ENCODE measurements around the gene KCNH1.
A peak's percentile ranks its signal among the peaks of the same experiment; 100 is the strongest.

Gene KCNH1

GRCh38 chr1:210747890-210748289 lies 386.1 kb downstream of the KCNH1 start:
- Histone ChIP-seq H3K9me3 (ENCODE audit: control insufficient read depth, low read length) (no peaks in the 10 kb centered on the region), H3K36me3 (ENCODE audit: control insufficient read depth, insufficient read depth, low read length, severe bottlenecking) (no peaks in the 10 kb centered on the region), H3K9ac (ENCODE audit: low read length) (no peak overlapping the region), H3K4me3 (ENCODE audit: low read length) (no peak overlapping the region), H3K27me3 (replicated peaks; ENCODE audit: control insufficient read depth, insufficient read depth, low read length) (peaks cover 8% of the 10 kb centered on the region), H3K4me1 (ENCODE audit: control insufficient read depth, insufficient read depth, low read length) (no peaks in the 10 kb centered on the region)
- no peak for DNase-seq (ENCODE audit: low read depth)

DNA sequence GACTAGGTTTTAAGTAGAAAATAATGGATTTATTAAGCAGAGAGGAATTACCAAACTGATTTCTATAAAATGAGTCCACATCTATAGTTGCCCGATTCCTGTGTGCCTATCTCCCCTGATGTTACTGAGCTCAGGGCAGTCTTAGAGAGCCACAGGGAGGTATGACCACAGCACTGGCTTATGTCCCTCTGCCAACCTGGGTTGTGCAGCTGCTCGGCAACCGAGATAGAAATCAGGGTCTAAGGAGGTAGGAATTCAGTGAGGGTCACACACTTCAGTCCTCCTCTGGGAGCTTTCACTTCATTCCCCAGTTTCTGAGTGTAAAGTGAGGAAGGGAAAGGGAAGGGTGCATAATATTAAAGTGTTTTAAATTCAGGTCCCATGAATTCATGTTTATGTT lies 386.8 kb downstream of the KCNH1 start:
- Histone ChIP-seq H3K9me3 (ENCODE audit: control insufficient read depth, low read length) (no peaks in the 10 kb centered on the region), H3K9ac (ENCODE audit: low read length) (no peak overlapping the region), H3K4me1 (ENCODE audit: control insufficient read depth, insufficient read depth, low read length) (no peaks in the 10 kb centered on the region), H3K36me3 (ENCODE audit: control insufficient read depth, insufficient read depth, low read length, severe bottlenecking) (no peaks in the 10 kb centered on the region), H3K27me3 (replicated peaks; ENCODE audit: control insufficient read depth, insufficient read depth, low read length) (peaks cover 8% of the 10 kb centered on the region), H3K4me3 (ENCODE audit: low read length) (no peak overlapping the region)
- DNase-seq (ENCODE audit: low read depth), result no peak

GRCh38 chr1:210746024-210746731 lies 387.8 kb downstream of the KCNH1 start:
- peak; percentile 10 for DNase-seq (ENCODE audit: low read depth)
- no peaks in the 10 kb centered on the region for H3K36me3 ChIP-seq (ENCODE audit: control insufficient read depth, insufficient read depth, low read length, severe bottlenecking)
- H3K4me1 ChIP-seq (ENCODE audit: control insufficient read depth, insufficient read depth, low read length), result no peaks in the 10 kb centered on the region
- H3K4me3 ChIP-seq (ENCODE audit: low read length), result no peak overlapping the region
- H3K27me3 ChIP-seq (replicated peaks; ENCODE audit: control insufficient read depth, insufficient read depth, low read length), result peaks cover 8% of the 10 kb centered on the region
- H3K9ac ChIP-seq (ENCODE audit: low read length), result no peak overlapping the region
- H3K9me3 ChIP-seq (ENCODE audit: control insufficient read depth, low read length), result no peaks in the 10 kb centered on the region

DNA sequence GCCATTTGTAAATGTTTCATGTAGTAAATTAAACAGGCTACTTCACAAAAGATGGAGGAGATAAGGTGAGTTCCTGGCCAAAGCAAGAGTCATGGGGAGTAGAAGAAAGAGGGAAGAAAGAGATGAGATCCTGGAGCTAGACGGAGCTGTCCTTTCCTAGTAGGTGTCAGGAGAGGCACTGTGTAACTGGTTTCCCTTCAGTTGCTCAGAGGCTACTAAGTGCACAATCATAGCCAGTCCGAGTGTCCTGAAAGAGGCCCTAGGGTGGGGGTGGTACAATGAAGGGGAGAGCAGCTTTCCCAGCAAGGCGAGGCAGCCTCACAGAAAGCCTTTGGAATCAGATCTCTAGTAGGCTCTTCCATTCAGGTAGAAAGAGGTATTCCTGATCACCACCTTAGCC lies 390.9 kb downstream of the KCNH1 start:
- no peak overlapping the region for H3K9ac ChIP-seq (ENCODE audit: low read length)
- no peak overlapping the region for H3K4me3 ChIP-seq (ENCODE audit: low read length)
- no peaks in the 10 kb centered on the region for H3K9me3 ChIP-seq (ENCODE audit: control insufficient read depth, low read length)
- no peaks in the 10 kb centered on the region for H3K4me1 ChIP-seq (ENCODE audit: control insufficient read depth, insufficient read depth, low read length)
- no peaks in the 10 kb centered on the region for H3K36me3 ChIP-seq (ENCODE audit: control insufficient read depth, insufficient read depth, low read length, severe bottlenecking)
- peaks cover 4% of the 10 kb centered on the region for H3K27me3 ChIP-seq (replicated peaks; ENCODE audit: control insufficient read depth, insufficient read depth, low read length)
- DNase-seq (ENCODE audit: low read depth), result no peak

DNA sequence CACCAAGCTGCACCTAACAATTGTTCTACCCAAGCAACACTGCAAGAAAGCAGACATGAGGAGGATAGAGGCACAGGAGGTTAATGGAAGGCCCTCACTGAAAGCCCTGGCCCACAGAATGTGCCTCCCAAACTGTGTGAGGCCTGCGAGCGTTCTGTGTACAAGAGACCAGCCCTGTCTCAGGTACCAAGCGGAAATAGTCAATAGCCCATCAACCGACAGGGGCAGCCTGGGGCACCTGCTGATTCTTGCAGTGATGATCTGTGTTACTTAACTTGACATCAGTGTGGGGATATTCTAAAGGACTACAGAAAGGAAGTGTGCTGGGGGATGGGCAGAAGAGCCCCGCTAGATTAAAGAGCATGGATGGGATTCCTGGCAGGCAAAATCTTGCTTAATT lies 392.4 kb downstream of the KCNH1 start:
- Histone ChIP-seq H3K9ac (ENCODE audit: low read length) (no peak overlapping the region), H3K9me3 (ENCODE audit: control insufficient read depth, low read length) (no peaks in the 10 kb centered on the region), H3K4me3 (ENCODE audit: low read length) (no peak overlapping the region), H3K27me3 (replicated peaks; ENCODE audit: control insufficient read depth, insufficient read depth, low read length) (no peaks in the 10 kb centered on the region), H3K36me3 (ENCODE audit: control insufficient read depth, insufficient read depth, low read length, severe bottlenecking) (no peaks in the 10 kb centered on the region), H3K4me1 (ENCODE audit: control insufficient read depth, insufficient read depth, low read length) (no peaks in the 10 kb centered on the region)
- no peak for DNase-seq (ENCODE audit: low read depth)

- H3K9me3 ChIP-seq (ENCODE audit: control insufficient read depth, low read length), result no peaks in the 10 kb centered on the region
- DNase-seq (ENCODE audit: low read depth), result peak; percentile 17
- H3K36me3 ChIP-seq (ENCODE audit: control insufficient read depth, insufficient read depth, low read length, severe bottlenecking), result no peaks in the 10 kb centered on the region
- no peaks in the 10 kb centered on the region for H3K4me1 ChIP-seq (ENCODE audit: control insufficient read depth, insufficient read depth, low read length)
- H3K9ac ChIP-seq (ENCODE audit: low read length), result no peak overlapping the region
- no peak overlapping the region for H3K4me3 ChIP-seq (ENCODE audit: low read length)
- no peaks in the 10 kb centered on the region for H3K27me3 ChIP-seq (replicated peaks; ENCODE audit: control insufficient read depth, insufficient read depth, low read length)
Observed at GRCh38 chr1:210739627-210740026, 394.3 kb downstream of the KCNH1 start.

GRCh38 chr1:210738256-210738655 lies 395.7 kb downstream of the KCNH1 start:
- Histone ChIP-seq H3K9me3 (ENCODE audit: control insufficient read depth, low read length) (no peaks in the 10 kb centered on the region), H3K36me3 (ENCODE audit: control insufficient read depth, insufficient read depth, low read length, severe bottlenecking) (no peaks in the 10 kb centered on the region), H3K27me3 (replicated peaks; ENCODE audit: control insufficient read depth, insufficient read depth, low read length) (no peaks in the 10 kb centered on the region), H3K4me3 (ENCODE audit: low read length) (no peak overlapping the region), H3K4me1 (ENCODE audit: control insufficient read depth, insufficient read depth, low read length) (no peaks in the 10 kb centered on the region), H3K9ac (ENCODE audit: low read length) (no peak overlapping the region)
- DNase-seq (ENCODE audit: low read depth), result no peak

DNA sequence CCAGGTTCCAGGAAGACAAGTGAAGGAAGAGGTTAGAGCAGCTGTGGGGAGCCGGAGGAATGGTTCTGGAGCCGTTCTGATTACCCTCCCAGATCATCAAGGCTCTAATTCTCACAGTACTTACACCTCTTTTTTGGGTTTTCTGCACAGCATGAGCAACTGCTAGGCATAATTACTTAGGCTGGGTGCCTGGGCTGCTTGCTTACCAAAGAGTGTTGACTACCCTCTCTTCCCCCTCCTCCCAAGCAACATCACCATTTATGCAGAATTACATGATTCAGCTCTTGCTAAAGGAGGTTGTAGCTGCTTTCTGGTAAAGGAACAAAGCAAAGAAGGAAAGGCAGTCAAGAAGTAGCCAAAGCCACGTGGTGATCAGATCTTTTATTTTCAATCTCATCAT lies 397.2 kb downstream of the KCNH1 start:
- H3K4me3 ChIP-seq (ENCODE audit: low read length), result no peak overlapping the region
- H3K27me3 ChIP-seq (replicated peaks; ENCODE audit: control insufficient read depth, insufficient read depth, low read length), result no peaks in the 10 kb centered on the region
- H3K36me3 ChIP-seq (ENCODE audit: control insufficient read depth, insufficient read depth, low read length, severe bottlenecking), result no peaks in the 10 kb centered on the region
- H3K9me3 ChIP-seq (ENCODE audit: control insufficient read depth, low read length), result no peaks in the 10 kb centered on the region
- H3K9ac ChIP-seq (ENCODE audit: low read length), result no peak overlapping the region
- no peaks in the 10 kb centered on the region for H3K4me1 ChIP-seq (ENCODE audit: control insufficient read depth, insufficient read depth, low read length)
- DNase-seq (ENCODE audit: low read depth), result no peak

- no peaks in the 10 kb centered on the region for H3K4me1 ChIP-seq (ENCODE audit: control insufficient read depth, insufficient read depth, low read length)
- no peaks in the 10 kb centered on the region for H3K9me3 ChIP-seq (ENCODE audit: control insufficient read depth, low read length)
- peaks cover 4% of the 10 kb centered on the region for H3K27me3 ChIP-seq (replicated peaks; ENCODE audit: control insufficient read depth, insufficient read depth, low read length)
- H3K9ac ChIP-seq (ENCODE audit: low read length), result no peak overlapping the region
- DNase-seq (ENCODE audit: low read depth), result no peak
- no peaks in the 10 kb centered on the region for H3K36me3 ChIP-seq (ENCODE audit: control insufficient read depth, insufficient read depth, low read length, severe bottlenecking)
- H3K4me3 ChIP-seq (ENCODE audit: low read length), result no peak overlapping the region
Observed at GRCh38 chr1:210731597-210731996, 402.4 kb downstream of the KCNH1 start.

GRCh38 chr1:210731193-210731592 lies 402.8 kb downstream of the KCNH1 start:
- no peaks in the 10 kb centered on the region for H3K9me3 ChIP-seq (ENCODE audit: control insufficient read depth, low read length)
- no peak overlapping the region for H3K4me3 ChIP-seq (ENCODE audit: low read length)
- H3K36me3 ChIP-seq (ENCODE audit: control insufficient read depth, insufficient read depth, low read length, severe bottlenecking), result no peaks in the 10 kb centered on the region
- H3K9ac ChIP-seq (ENCODE audit: low read length), result no peak overlapping the region
- peaks cover 4% of the 10 kb centered on the region for H3K27me3 ChIP-seq (replicated peaks; ENCODE audit: control insufficient read depth, insufficient read depth, low read length)
- DNase-seq (ENCODE audit: low read depth), result no peak
- no peaks in the 10 kb centered on the region for H3K4me1 ChIP-seq (ENCODE audit: control insufficient read depth, insufficient read depth, low read length)

GRCh38 chr1:210730023-210730422 lies 403.9 kb downstream of the KCNH1 start:
- DNase-seq (ENCODE audit: low read depth), result no peak
- H3K27me3 ChIP-seq (replicated peaks; ENCODE audit: control insufficient read depth, insufficient read depth, low read length), result peaks cover 4% of the 10 kb centered on the region
- H3K4me3 ChIP-seq (ENCODE audit: low read length), result no peak overlapping the region
- H3K9ac ChIP-seq (ENCODE audit: low read length), result no peak overlapping the region
- H3K36me3 ChIP-seq (ENCODE audit: control insufficient read depth, insufficient read depth, low read length, severe bottlenecking), result no peaks in the 10 kb centered on the region
- H3K9me3 ChIP-seq (ENCODE audit: control insufficient read depth, low read length), result no peaks in the 10 kb centered on the region
- no peaks in the 10 kb centered on the region for H3K4me1 ChIP-seq (ENCODE audit: control insufficient read depth, insufficient read depth, low read length)

Data from adipocyte (in vitro differentiated cells).